ENCODE measurements around the gene FREM3.

DNA sequence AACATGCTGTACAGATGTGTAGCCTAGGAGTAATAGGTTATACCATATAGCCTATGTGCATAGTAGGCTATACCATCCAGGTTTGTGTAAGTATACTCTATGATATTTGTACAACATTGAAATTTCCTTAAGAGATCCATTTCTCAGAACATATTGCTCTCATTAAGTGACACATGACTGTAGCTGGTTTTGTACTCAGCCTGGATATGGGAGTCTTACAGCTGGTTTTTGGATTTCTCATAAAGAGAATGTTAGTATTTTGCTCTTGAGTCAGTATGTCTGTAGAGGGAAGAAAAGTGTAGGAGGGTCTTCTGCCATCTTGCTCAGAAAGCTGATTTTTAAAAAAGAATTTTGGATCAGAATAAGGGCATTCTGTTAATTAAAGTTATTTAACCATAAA is 101.7 kb downstream of the FREM3 start:
- TF ChIP-seq CTCF (IDR thresholded peaks at IDR 0.05) (no peak), POLR2A (IDR thresholded peaks at IDR 0.05) (no peak)

All from tibial nerve (tissue), 3 donors.